GM18526 (cell line): Measurements from ENCODE around the gene BCL3.

Experiments
- POLR2A ChIP-seq: IDR thresholded peaks from 3 replicates; pipeline ENCODE4 v1.6.1; 2011; ENCODE audit not compliant: insufficient read length; ENCODE audit errors: extremely low read depth

The BCL3 gene

GRCh38 chr19:44783545-44783944 lies 35.0 kb downstream of the BCL3 start:
- TF ChIP-seq POLR2A: no peak

GRCh38 chr19:44785271-44785670 lies 36.8 kb downstream of the BCL3 start:
- no peak for TF ChIP-seq POLR2A

- TF ChIP-seq POLR2A: no peak
Observed at GRCh38 chr19:44785993-44786392, 37.5 kb downstream of the BCL3 start.

GRCh38 chr19:44788971-44789370 lies 40.5 kb downstream of the BCL3 start:
- no peak for TF ChIP-seq POLR2A

GRCh38 chr19:44789943-44790483 lies 41.5 kb downstream of the BCL3 start:
- TF ChIP-seq POLR2A: no peak

- no peak for TF ChIP-seq POLR2A
Observed at GRCh38 chr19:44792281-44792680, 43.8 kb downstream of the BCL3 start.

GRCh38 chr19:44794610-44795009 lies 46.1 kb downstream of the BCL3 start:
- no peak for TF ChIP-seq POLR2A

GRCh38 chr19:44795398-44795987 lies 47.0 kb downstream of the BCL3 start:
- TF ChIP-seq POLR2A: no peak

GRCh38 chr19:44796701-44797115 lies 48.2 kb downstream of the BCL3 start:
- no peak for TF ChIP-seq POLR2A

GRCh38 chr19:44799627-44800346 lies 51.3 kb downstream of the BCL3 start:
- no peak for TF ChIP-seq POLR2A

GRCh38 chr19:44800461-44800860 lies 52.0 kb downstream of the BCL3 start:
- TF ChIP-seq POLR2A: no peak

GRCh38 chr19:44803442-44804428 lies 55.2 kb downstream of the BCL3 start:
- TF ChIP-seq POLR2A: no peak

GRCh38 chr19:44806291-44806690 lies 57.8 kb downstream of the BCL3 start:
- no peak for TF ChIP-seq POLR2A

- no peak for TF ChIP-seq POLR2A
Observed at GRCh38 chr19:44807162-44807561, 58.7 kb downstream of the BCL3 start.

GRCh38 chr19:44807652-44808462 lies 59.3 kb downstream of the BCL3 start:
- no peak for TF ChIP-seq POLR2A
